ENCODE data around the gene CCDC85B.

DNA sequence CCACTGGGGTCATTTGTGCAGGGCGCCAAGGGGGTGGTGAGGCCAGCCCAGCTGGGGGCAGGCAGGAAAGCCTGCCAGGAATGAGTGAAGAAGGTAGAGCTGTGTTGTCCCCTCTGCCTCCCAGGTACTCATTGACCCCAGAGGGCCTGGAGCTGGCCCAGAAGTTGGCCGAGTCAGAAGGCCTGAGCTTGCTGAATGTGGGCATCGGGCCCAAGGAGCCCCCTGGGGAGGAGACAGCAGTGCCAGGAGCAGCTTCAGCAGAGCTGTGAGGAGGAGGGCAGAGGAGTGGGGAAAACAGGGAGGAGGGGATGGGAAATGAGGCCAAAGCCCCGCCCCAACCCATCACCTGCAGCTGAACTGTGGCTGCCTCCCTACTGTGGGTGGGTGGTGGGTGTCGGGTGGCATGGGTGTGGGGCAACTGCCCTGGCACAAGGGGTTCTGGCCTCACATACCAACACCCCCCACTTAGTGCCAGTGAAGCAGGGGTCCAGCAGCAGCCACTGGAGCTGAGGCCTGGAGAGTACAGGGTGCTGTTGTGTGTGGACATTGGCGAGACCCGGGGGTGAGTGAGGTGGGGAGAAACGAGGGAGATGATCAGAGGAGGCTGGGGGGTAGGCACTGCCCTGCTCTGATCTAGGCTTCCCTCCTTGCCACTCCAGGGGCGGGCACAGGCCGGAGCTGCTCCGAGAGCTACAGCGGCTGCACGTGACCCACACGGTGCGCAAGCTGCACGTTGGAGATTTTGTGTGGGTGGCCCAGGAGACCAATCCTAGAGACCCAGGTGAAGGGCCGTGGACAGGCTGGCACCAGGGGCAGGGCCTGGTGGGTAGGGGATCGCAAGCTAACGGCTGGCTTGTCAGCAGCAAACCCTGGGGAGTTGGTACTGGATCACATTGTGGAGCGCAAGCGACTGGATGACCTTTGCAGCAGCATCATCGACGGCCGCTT lies 27.3 kb upstream of the CCDC85B start:
- TF ChIP-seq, protein P1, sequence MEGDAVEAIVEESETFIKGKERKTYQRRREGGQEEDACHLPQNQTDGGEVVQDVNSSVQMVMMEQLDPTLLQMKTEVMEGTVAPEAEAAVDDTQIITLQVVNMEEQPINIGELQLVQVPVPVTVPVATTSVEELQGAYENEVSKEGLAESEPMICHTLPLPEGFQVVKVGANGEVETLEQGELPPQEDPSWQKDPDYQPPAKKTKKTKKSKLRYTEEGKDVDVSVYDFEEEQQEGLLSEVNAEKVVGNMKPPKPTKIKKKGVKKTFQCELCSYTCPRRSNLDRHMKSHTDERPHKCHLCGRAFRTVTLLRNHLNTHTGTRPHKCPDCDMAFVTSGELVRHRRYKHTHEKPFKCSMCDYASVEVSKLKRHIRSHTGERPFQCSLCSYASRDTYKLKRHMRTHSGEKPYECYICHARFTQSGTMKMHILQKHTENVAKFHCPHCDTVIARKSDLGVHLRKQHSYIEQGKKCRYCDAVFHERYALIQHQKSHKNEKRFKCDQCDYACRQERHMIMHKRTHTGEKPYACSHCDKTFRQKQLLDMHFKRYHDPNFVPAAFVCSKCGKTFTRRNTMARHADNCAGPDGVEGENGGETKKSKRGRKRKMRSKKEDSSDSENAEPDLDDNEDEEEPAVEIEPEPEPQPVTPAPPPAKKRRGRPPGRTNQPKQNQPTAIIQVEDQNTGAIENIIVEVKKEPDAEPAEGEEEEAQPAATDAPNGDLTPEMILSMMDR (IDR thresholded peaks at IDR 0.05) = no peak
- TF ChIP-seq EZH2 (IDR thresholded peaks at IDR 0.05) (no peak), EZH2phosphoT487 (IDR thresholded peaks at IDR 0.05) (no peak)

All from neural progenitor cell (in vitro differentiated cells).